Neuronal stem cell (in vitro differentiated cells): ENCODE data around the gene FAM117B.

Experiments
- DNase-seq: peaks from one replicate; pipeline ENCODE4 v3.0.0-alpha.2; 2013; ENCODE audit warnings: low spot score
- H2AFZ ChIP-seq: one replicate; pipeline ENCODE4 v1.6.1; 2013; ENCODE audit warnings: mild to moderate bottlenecking, low read length, inconsistent platforms
- H2AK5ac ChIP-seq: 2 replicates; pipeline ENCODE4 v1.6.1; 2013; ENCODE audit warnings: low read depth, mild to moderate bottlenecking, inconsistent platforms, low read length, moderate library complexity, mixed read lengths
- H2BK120ac ChIP-seq: 2 replicates; pipeline ENCODE4 v1.6.1; 2013; ENCODE audit warnings: low read depth, mild to moderate bottlenecking, inconsistent platforms, low read length, moderate library complexity, mixed read lengths
- H2BK12ac ChIP-seq: one replicate; pipeline ENCODE4 v1.6.1; 2013; ENCODE audit warnings: low read length, inconsistent platforms
- H2BK15ac ChIP-seq: 2 replicates; pipeline ENCODE4 v1.6.1; 2013; ENCODE audit warnings: mild to moderate bottlenecking, low read length, inconsistent platforms, mixed read lengths
- H2BK5ac ChIP-seq: one replicate; pipeline ENCODE4 v1.6.1; 2013; ENCODE audit warnings: inconsistent platforms, mild to moderate bottlenecking, low read length, moderate library complexity
- H3K14ac ChIP-seq: one replicate; pipeline ENCODE4 v1.6.1; 2013; ENCODE audit warnings: low read length, inconsistent platforms
- H3K18ac ChIP-seq: 2 replicates; pipeline ENCODE4 v1.6.1; 2013; ENCODE audit warnings: low read length, inconsistent platforms
- H3K23ac ChIP-seq: 2 replicates; pipeline ENCODE4 v1.6.1; 2013; ENCODE audit warnings: low read depth, mild to moderate bottlenecking, mixed read lengths, low read length, inconsistent platforms; ENCODE audit not compliant: poor library complexity
- H3K27ac ChIP-seq: replicated peaks from 3 replicates; pipeline ENCODE4 v1.5.1; 2013; ENCODE audit warnings: low read length, inconsistent platforms
- H3K27me3 ChIP-seq, 3 experiments: 2 replicates each; pipeline ENCODE4 v1.6.1; 2013; ENCODE audit warnings: low read length in 3 of 3, mild to moderate bottlenecking in 2 of 3, inconsistent platforms in 1 of 3, low read depth in 1 of 3, mixed read lengths in 1 of 3, moderate library complexity in 1 of 3; ENCODE audit not compliant: control insufficient read depth in 3 of 3, insufficient read depth in 3 of 3
- H3K36me3 ChIP-seq, 2 donors: replicated peaks in 1 of 2; 2 replicates each; pipeline ENCODE4 v1.6.1; 2013; ENCODE audit warnings: low read length in 2 of 2; ENCODE audit not compliant: control insufficient read depth in 2 of 2, insufficient read depth in 2 of 2
- H3K4ac ChIP-seq: 2 replicates; pipeline ENCODE4 v1.6.1; 2013; ENCODE audit warnings: inconsistent platforms, mild to moderate bottlenecking, low read length, moderate library complexity
- H3K4me1 ChIP-seq, 2 donors: 1 replicate in 1 of 2; 2 replicates in 1 of 2; pipeline ENCODE4 v1.6.1; 2013; ENCODE audit warnings: low read length in 2 of 2, low read depth in 1 of 2; ENCODE audit not compliant: control insufficient read depth in 2 of 2, insufficient read depth in 1 of 2
- H3K4me2 ChIP-seq: one replicate; pipeline ENCODE4 v1.6.1; 2013; ENCODE audit warnings: mild to moderate bottlenecking, low read length, inconsistent platforms; ENCODE audit not compliant: insufficient read depth, poor library complexity, severe bottlenecking
- H3K4me3 ChIP-seq, 2 donors: 2 replicates each; pipeline ENCODE4 v1.5.1; 2013; ENCODE audit warnings: low read length in 2 of 2, mild to moderate bottlenecking in 2 of 2, inconsistent platforms in 1 of 2, moderate library complexity in 1 of 2
- H3K79me1 ChIP-seq: one replicate; pipeline ENCODE4 v1.6.1; 2013; ENCODE audit warnings: low read depth, mild to moderate bottlenecking, inconsistent platforms, low read length, moderate library complexity
- H3K9ac ChIP-seq: one replicate; pipeline ENCODE4 v1.6.1; 2013; ENCODE audit warnings: mild to moderate bottlenecking, low read depth, low read length, inconsistent platforms; ENCODE audit not compliant: poor library complexity
- H3K9me3 ChIP-seq, 2 donors: replicated peaks in 1 of 2; 2 replicates each; pipeline versions ENCODE3 to v1.6.1; 2013; ENCODE audit warnings: low read length in 2 of 2, mild to moderate bottlenecking in 2 of 2, inconsistent platforms in 1 of 2, low read depth in 1 of 2, mixed read lengths in 1 of 2, moderate library complexity in 1 of 2; ENCODE audit not compliant: control insufficient read depth in 2 of 2, insufficient read depth in 1 of 2
- H4K8ac ChIP-seq: one replicate; pipeline ENCODE4 v1.6.1; 2013; ENCODE audit warnings: low read depth, mild to moderate bottlenecking, inconsistent platforms, low read length, moderate library complexity
- H4K91ac ChIP-seq: one replicate; pipeline ENCODE4 v1.6.1; 2013; ENCODE audit warnings: low read length, low read depth, mild to moderate bottlenecking, inconsistent platforms; ENCODE audit not compliant: poor library complexity
- WGBS, 2 donors: extraction: QIAGEN DNeasy Blood & Tissue Kit; methylation state at CpG; one replicate each; pipeline ENCODE4 v1.1.7; 2013; ENCODE audit warnings: missing lambda C conversion rate in 2 of 2, mixed read lengths in 1 of 2; ENCODE audit not compliant: insufficient read length in 2 of 2, insufficient replicate concordance in 1 of 2; ENCODE audit errors: extremely low coverage in 2 of 2; 5-methylcytosine and 5-hydroxymethylcytosine counted together

The FAM117B gene

GRCh38 chr2:202592566-202592965, 42.2 kb upstream of the FAM117B start:
- no peak overlapping the region for H2BK120ac ChIP-seq
- H3K4me1 ChIP-seq, result peaks cover 0 to 8% of the 10 kb centered on the region in 2 donors
- H3K27ac ChIP-seq, result no peak overlapping the region
- no peak overlapping the region for H3K18ac ChIP-seq
- no peak overlapping the region for H3K4me3 ChIP-seq
- no peaks in the 10 kb centered on the region for H3K79me1 ChIP-seq
- no peak overlapping the region for H2BK12ac ChIP-seq
- DNase-seq, result no peak
- H3K36me3 ChIP-seq, result no peaks in the 10 kb centered on the region
- no peak overlapping the region for H2BK5ac ChIP-seq
- no peak overlapping the region for H3K4me2 ChIP-seq
- H2BK15ac ChIP-seq, result no peak overlapping the region
- no peaks in the 10 kb centered on the region for H3K9me3 ChIP-seq
- H2AK5ac ChIP-seq, result no peak overlapping the region
- no peaks in the 10 kb centered on the region for H3K27me3 ChIP-seq
- H3K4ac ChIP-seq, result no peak overlapping the region
- no peak overlapping the region for H3K9ac ChIP-seq
- H4K91ac ChIP-seq, result no peak overlapping the region
- no peak overlapping the region for H2AFZ ChIP-seq
- H4K8ac ChIP-seq, result no peak overlapping the region
- no peak overlapping the region for H3K23ac ChIP-seq
- no peak overlapping the region for H3K14ac ChIP-seq
- WGBS, 2 donors, result no CpG with 5 or more reads among the region's 2 CpGs

GRCh38 chr2:202599105-202599504, 35.7 kb upstream of the FAM117B start:
- Histone ChIP-seq H2BK120ac (no peak overlapping the region), H2BK12ac (no peak overlapping the region)

GRCh38 chr2:202599911-202600310, 34.9 kb upstream of the FAM117B start:
- no peaks in the 10 kb centered on the region for H3K4me1 ChIP-seq
- no peaks in the 10 kb centered on the region for H3K79me1 ChIP-seq
- no peak overlapping the region for H4K8ac ChIP-seq
- no peak overlapping the region for H2BK12ac ChIP-seq
- H3K4me2 ChIP-seq, result no peak overlapping the region
- DNase-seq, result no peak
- H2BK120ac ChIP-seq, result no peak overlapping the region
- H3K4me3 ChIP-seq, result no peak overlapping the region
- no peak overlapping the region for H2AFZ ChIP-seq
- no CpG with 5 or more reads among the region's 4 CpGs for WGBS, 2 donors
- no peak overlapping the region for H3K9ac ChIP-seq
- no peak overlapping the region for H3K14ac ChIP-seq
- no peak overlapping the region for H3K4ac ChIP-seq
- H3K27ac ChIP-seq, result no peak overlapping the region
- H3K27me3 ChIP-seq, result peaks cover 0 to 3% (median 0%) of the 10 kb centered on the region in 3 experiments
- no peak overlapping the region for H3K18ac ChIP-seq
- no peak overlapping the region for H4K91ac ChIP-seq
- no peak overlapping the region for H3K23ac ChIP-seq
- no peaks in the 10 kb centered on the region for H3K36me3 ChIP-seq
- no peak overlapping the region for H2AK5ac ChIP-seq
- no peak overlapping the region for H2BK5ac ChIP-seq
- H3K9me3 ChIP-seq, result no peaks in the 10 kb centered on the region
- no peak overlapping the region for H2BK15ac ChIP-seq

More at GRCh38 chr2:202599105-202599504, 35.7 kb upstream of the FAM117B start:
- H3K9me3 ChIP-seq, result no peaks in the 10 kb centered on the region
- no peak overlapping the region for H3K4me3 ChIP-seq
- H3K9ac ChIP-seq, result no peak overlapping the region
- H3K4ac ChIP-seq, result no peak overlapping the region
- no peak for DNase-seq
- H3K18ac ChIP-seq, result no peak overlapping the region
- H4K91ac ChIP-seq, result no peak overlapping the region
- H3K27ac ChIP-seq, result no peak overlapping the region
- H2AK5ac ChIP-seq, result no peak overlapping the region
- no peak overlapping the region for H4K8ac ChIP-seq
- no peak overlapping the region for H3K23ac ChIP-seq
- H2AFZ ChIP-seq, result no peak overlapping the region
- no peak overlapping the region for H2BK5ac ChIP-seq
- no peaks in the 10 kb centered on the region for H3K4me1 ChIP-seq
- no peaks in the 10 kb centered on the region for H3K79me1 ChIP-seq
- WGBS, 2 donors, result no CpG with 5 or more reads among the region's 2 CpGs
- no peak overlapping the region for H3K14ac ChIP-seq
- H3K36me3 ChIP-seq, result no peaks in the 10 kb centered on the region
- no peak overlapping the region for H2BK15ac ChIP-seq
- H3K4me2 ChIP-seq, result no peak overlapping the region
- H3K27me3 ChIP-seq, result peaks cover 0 to 3% (median 0%) of the 10 kb centered on the region in 3 experiments

GRCh38 chr2:202604699-202605098, 30.1 kb upstream of the FAM117B start:
- H2AK5ac ChIP-seq, result no peak overlapping the region
- no peak overlapping the region for H4K91ac ChIP-seq
- no peak overlapping the region for H3K4me2 ChIP-seq
- DNase-seq, result no peak
- no peaks in the 10 kb centered on the region for H3K79me1 ChIP-seq
- H2BK12ac ChIP-seq, result no peak overlapping the region
- H4K8ac ChIP-seq, result no peak overlapping the region
- no peak overlapping the region for H3K23ac ChIP-seq
- H3K4me3 ChIP-seq, result no peak overlapping the region
- H3K27ac ChIP-seq, result no peak overlapping the region
- H3K36me3 ChIP-seq, result no peaks in the 10 kb centered on the region
- no peak overlapping the region for H2AFZ ChIP-seq
- no peak overlapping the region for H3K14ac ChIP-seq
- WGBS, 2 donors, result no CpG with 5 or more reads among the region's 4 CpGs
- H3K9ac ChIP-seq, result no peak overlapping the region
- H3K27me3 ChIP-seq, result peaks cover 0 to 3% (median 0%) of the 10 kb centered on the region in 3 experiments
- no peak overlapping the region for H2BK120ac ChIP-seq
- H3K9me3 ChIP-seq, result no peaks in the 10 kb centered on the region
- H3K4me1 ChIP-seq, result peaks cover 0 to 2% of the 10 kb centered on the region in 2 donors
- H2BK15ac ChIP-seq, result no peak overlapping the region
- no peak overlapping the region for H2BK5ac ChIP-seq
- H3K4ac ChIP-seq, result no peak overlapping the region
- H3K18ac ChIP-seq, result no peak overlapping the region
